Caco-2 (cell line): ENCODE data around the gene APOL4. TPM values are rescaled to one million over a fixed set of nuclear protein-coding genes. Genes with fewer than 3 reads are reported as not detected.
"Not testable (repeated sequence)": the region's sequence is repeated elsewhere in the genome, so short reads cannot be mapped to it uniquely, and the experiment has no call there.

Source experiments
- BruUV-seq: library from RNA; stranded (reverse); fragments of 400-500 nt; replicated peaks from 2 replicates; lab custom pipeline; 2021; lab: Mats Ljungman, UMichigan
- CTCF ChIA-PET: fragments of 300-600 bp; sonication (Branson Sonifier 250); formaldehyde crosslinking; loops from one replicate; lab custom pipeline; 2022; ENCODE audit warnings: antibody characterized with exemption; lab: Charles Lee
- POLR2A ChIA-PET: fragments of 300-600 bp; sonication (Branson Sonifier 250); formaldehyde crosslinking; loops from one replicate; lab custom pipeline; 2022; ENCODE audit warnings: antibody characterized with exemption; lab: Charles Lee
- DNase-seq, 2 experiments: peaks; one replicate each; pipeline versions ENCODE4 v3.0.0 to v3.0.0-alpha.2; 2020 to 2022
- H3K27me3 ChIP-seq: replicated peaks from 2 replicates; pipeline ENCODE4 v1.6.0; 2011; ENCODE audit warnings: low read length; ENCODE audit not compliant: control insufficient read depth, insufficient read depth
- H3K36me3 ChIP-seq: 2 replicates; pipeline ENCODE4 v1.5.1; 2011; ENCODE audit warnings: low read length; ENCODE audit not compliant: control insufficient read depth, insufficient read depth
- H3K4me1 ChIP-seq: fragments of 250-450 bp; sonication (Bioruptor Pico); 2 replicates; pipeline ENCODE4 v1.5.1; 2020; ENCODE audit warnings: mild to moderate bottlenecking
- H3K4me3 ChIP-seq: 2 replicates; pipeline ENCODE4 v1.5.1; 2011; ENCODE audit warnings: low read depth, mild to moderate bottlenecking, control low read depth, low read length
- H3K9me3 ChIP-seq: fragments of 250-450 bp; sonication (Bioruptor Pico); 2 replicates; pipeline ENCODE4 v1.5.1; 2020; ENCODE audit warnings: mild to moderate bottlenecking, moderate library complexity
- H3K27ac Mint-ChIP-seq: one replicate; pipeline ENCODE4 v1.8.0; 2022; ENCODE audit warnings: mixed read lengths; ENCODE audit not compliant: unreplicated experiment
- H3K27me3 Mint-ChIP-seq: one replicate; pipeline ENCODE4 v1.8.0; 2022; ENCODE audit warnings: mixed read lengths; ENCODE audit not compliant: insufficient read depth, unreplicated experiment
- H3K36me3 Mint-ChIP-seq: one replicate; pipeline ENCODE4 v1.8.0; 2022; ENCODE audit warnings: mild to moderate bottlenecking, mixed read lengths; ENCODE audit not compliant: insufficient read depth, unreplicated experiment
- H3K4me1 Mint-ChIP-seq: one replicate; pipeline ENCODE4 v1.8.0; 2022; ENCODE audit warnings: low read depth, mixed read lengths; ENCODE audit not compliant: unreplicated experiment
- H3K4me3 Mint-ChIP-seq: one replicate; pipeline ENCODE4 v1.8.0; 2022; ENCODE audit warnings: mild to moderate bottlenecking, moderate library complexity, mixed read lengths; ENCODE audit not compliant: unreplicated experiment
- H3K9me3 Mint-ChIP-seq: one replicate; pipeline ENCODE4 v1.8.0; 2022; ENCODE audit warnings: mixed read lengths; ENCODE audit not compliant: unreplicated experiment
- CTCF ChIP-seq, 2 experiments: fragments of 200-600 bp in 1 of 2; IDR thresholded peaks; 1 replicate in 1 of 2; 2 replicates in 1 of 2; pipeline versions ENCODE4 v1.5.1 to v1.8.0; 2011 to 2022; ENCODE audit warnings: antibody characterized with exemption in 1 of 2, control low read depth in 1 of 2, inconsistent platforms in 1 of 2, low read depth in 1 of 2, low read length in 1 of 2, mild to moderate bottlenecking in 1 of 2, moderate library complexity in 1 of 2; ENCODE audit not compliant: insufficient read depth in 1 of 2, severe bottlenecking in 1 of 2, unreplicated experiment in 1 of 2
- intact Hi-C: fragments of 100-400 bp; cut with micrococcal nuclease; formaldehyde crosslinking; loops from one replicate; pipeline ENCODE4 v1.10.0; 2022; ENCODE audit not compliant: unreplicated experiment
- total RNA-seq: library from RNA; stranded (reverse); gene quantifications from 2 replicates; pipeline ENCODE4 v1.2.3, GENCODE V29; 2022

Gene APOL4
- total RNA-seq, 1 experiment from 2014 or later: not detected

DNA sequence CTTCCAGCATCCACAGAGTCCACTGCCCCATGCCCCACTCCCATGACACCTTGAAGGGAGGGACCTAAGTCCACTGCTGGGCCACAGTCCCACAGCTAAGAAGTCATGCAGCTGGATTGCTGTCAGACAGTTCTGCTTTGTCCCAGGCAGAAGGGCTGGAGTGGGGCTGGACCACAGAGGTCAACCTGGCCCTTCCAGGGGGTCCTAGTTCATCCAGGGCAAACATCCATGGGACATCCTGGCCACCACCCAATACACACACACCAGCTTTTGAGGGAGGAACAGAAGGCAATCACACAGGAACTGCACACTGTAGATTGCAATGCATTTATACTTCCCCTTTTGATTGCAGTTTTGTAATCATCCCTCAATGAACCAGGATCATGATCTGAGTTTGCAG, 11.3 kb upstream of the APOL4 start:
- BruUV-seq: no TSS peak
- Histone ChIP-seq H3K9me3 (peaks cover 20% of the 10 kb centered on the region), H3K36me3 (no peaks in the 10 kb centered on the region), H3K4me1 (peaks cover 4% of the 10 kb centered on the region; the same call in 1 of the 2 replicates), H3K27me3 (no peaks in the 10 kb centered on the region), H3K4me3 (no peak overlapping the region)
- peaks cover 36% of the 10 kb centered on the region for H3K9me3 Mint-ChIP-seq
- no peak overlapping the region for H3K4me3 Mint-ChIP-seq
- no peak overlapping the region for H3K27ac Mint-ChIP-seq
- ChIA-PET POLR2A (no interaction called here), CTCF (no interaction called here)
- peaks cover 5% of the 10 kb centered on the region for H3K36me3 Mint-ChIP-seq
- intact Hi-C loops: no loop called here
- no peak for DNase-seq
- TF ChIP-seq CTCF (IDR thresholded peaks at IDR 0.05; ENCODE audit: insufficient read depth in 1 of 2, low read depth in 1 of 2, low read length in 1 of 2, severe bottlenecking in 1 of 2, unreplicated experiment in 1 of 2): no peak
- peaks cover 6% of the 10 kb centered on the region for H3K4me1 Mint-ChIP-seq
- H3K27me3 Mint-ChIP-seq: peaks cover 6% of the 10 kb centered on the region

- Mint-ChIP-seq H3K36me3 (peaks cover 5% of the 10 kb centered on the region), H3K4me1 (peaks cover 6% of the 10 kb centered on the region), H3K27ac (no peak overlapping the region), H3K9me3 (peaks cover 36% of the 10 kb centered on the region), H3K27me3 (peaks cover 6% of the 10 kb centered on the region), H3K4me3 (no peak overlapping the region)
- intact Hi-C loops: no loop called here
- POLR2A ChIA-PET: no interaction called here
- no peak for TF ChIP-seq CTCF (IDR thresholded peaks at IDR 0.05; ENCODE audit: insufficient read depth in 1 of 2, low read depth in 1 of 2, low read length in 1 of 2, severe bottlenecking in 1 of 2, unreplicated experiment in 1 of 2)
- no peak overlapping the region for H3K4me3 ChIP-seq
- no peaks in the 10 kb centered on the region for H3K27me3 ChIP-seq
- no peaks in the 10 kb centered on the region for H3K36me3 ChIP-seq
- CTCF ChIA-PET: no interaction called here
- BruUV-seq: no TSS peak
- H3K4me1 ChIP-seq: peaks cover 4% of the 10 kb centered on the region; the same call in 1 of the 2 replicates
- DNase-seq: no peak
- H3K9me3 ChIP-seq: peaks cover 20% of the 10 kb centered on the region
Observed at GRCh38 chr22:36211237-36211861, 9.7 kb upstream of the APOL4 start.

GRCh38 chr22:36210224-36210623, 8.6 kb upstream of the APOL4 start:
- intact Hi-C loops: no loop called here
- ChIA-PET POLR2A (no interaction called here), CTCF (no interaction called here)
- no peak overlapping the region for H3K4me3 ChIP-seq
- peaks cover 3% of the 10 kb centered on the region for H3K27me3 Mint-ChIP-seq
- H3K9me3 Mint-ChIP-seq: peaks cover 36% of the 10 kb centered on the region
- peaks cover 20% of the 10 kb centered on the region for H3K9me3 ChIP-seq
- H3K4me1 ChIP-seq: peaks cover 4% of the 10 kb centered on the region; the same call in 1 of the 2 replicates
- no peak overlapping the region for H3K4me3 Mint-ChIP-seq
- peaks cover 5% of the 10 kb centered on the region for H3K36me3 Mint-ChIP-seq
- peaks cover 6% of the 10 kb centered on the region for H3K4me1 Mint-ChIP-seq
- H3K36me3 ChIP-seq: no peaks in the 10 kb centered on the region
- no TSS peak for BruUV-seq
- no peak for DNase-seq
- no peaks in the 10 kb centered on the region for H3K27me3 ChIP-seq
- no peak for TF ChIP-seq CTCF (IDR thresholded peaks at IDR 0.05; ENCODE audit: insufficient read depth in 1 of 2, low read depth in 1 of 2, low read length in 1 of 2, severe bottlenecking in 1 of 2, unreplicated experiment in 1 of 2)
- H3K27ac Mint-ChIP-seq: no peak overlapping the region

GRCh38 chr22:36209488-36209908, 7.9 kb upstream of the APOL4 start:
- H3K4me1 ChIP-seq, H3K4me1 Mint-ChIP-seq, H3K4me3 ChIP-seq, H3K27me3 ChIP-seq, intact Hi-C loops, H3K27ac Mint-ChIP-seq, H3K27me3 Mint-ChIP-seq, CTCF ChIA-PET, POLR2A ChIA-PET, H3K36me3 ChIP-seq, H3K36me3 Mint-ChIP-seq, BruUV-seq: not testable (repeated sequence)
- H3K9me3 Mint-ChIP-seq: peaks cover 36% of the 10 kb centered on the region
- DNase-seq: peak in 1 of 2 experiments; percentile 29
- H3K4me3 Mint-ChIP-seq: peak overlapping the region; percentile 44
- peaks cover 20% of the 10 kb centered on the region for H3K9me3 ChIP-seq
